DOHH2 (cell line): ENCODE results near the gene OBP2B.

Experiments
- H3F3A ChIP-seq: fragments of 200-600 bp; sonication (generic), shearing (Covaris generic); 2 replicates; pipeline ENCODE4 v1.6.0; 2016; ENCODE audit warnings: antibody characterized with exemption, mild to moderate bottlenecking; ENCODE audit not compliant: control insufficient read depth, insufficient read depth
- H3K27ac ChIP-seq: fragments of 200-600 bp; sonication (generic); 2 replicates; pipeline ENCODE4 v1.5.1; 2014; ENCODE audit warnings: low read depth, mild to moderate bottlenecking, low read length, moderate library complexity
- H3K27me3 ChIP-seq: fragments of 200-600 bp; sonication (generic); 2 replicates; pipeline ENCODE4 v1.6.1; 2014; ENCODE audit warnings: mild to moderate bottlenecking, low read length, mixed read lengths; ENCODE audit not compliant: control insufficient read depth
- H3K36me3 ChIP-seq: fragments of 200-600 bp; sonication (generic); 2 replicates; pipeline ENCODE4 v1.6.1; 2014; ENCODE audit warnings: mild to moderate bottlenecking, low read length, moderate library complexity, mixed read lengths; ENCODE audit not compliant: control insufficient read depth
- H3K4me1 ChIP-seq: fragments of 200-600 bp; sonication (generic); 2 replicates; pipeline ENCODE4 v1.6.1; 2014; ENCODE audit warnings: mild to moderate bottlenecking, low read length, mixed read lengths; ENCODE audit not compliant: control insufficient read depth
- H3K4me2 ChIP-seq: fragments of 200-600 bp; sonication (generic); 2 replicates; pipeline ENCODE4 v1.6.0; 2014; ENCODE audit warnings: mild to moderate bottlenecking, low read length, moderate library complexity
- H3K4me3 ChIP-seq: fragments of 200-600 bp; sonication (generic); 2 replicates; pipeline ENCODE4 v1.5.1; 2014; ENCODE audit warnings: mild to moderate bottlenecking, low read length, mixed read lengths
- H3K79me2 ChIP-seq: fragments of 200-600 bp; sonication (generic); 2 replicates; pipeline ENCODE4 v1.6.1; 2014; ENCODE audit warnings: mild to moderate bottlenecking, low read length, mixed read lengths; ENCODE audit not compliant: control insufficient read depth
- H3K9me2 ChIP-seq: fragments of 200-600 bp; sonication (generic); replicated peaks from 2 replicates; pipeline ENCODE4 v1.6.1; 2014; ENCODE audit warnings: mild to moderate bottlenecking, low read length, mixed read lengths; ENCODE audit not compliant: control insufficient read depth
- H3K9me3 ChIP-seq: fragments of 200-600 bp; sonication (generic); 2 replicates; pipeline ENCODE4 v1.6.1; 2014; ENCODE audit warnings: antibody characterized with exemption, low read length, mixed read lengths; ENCODE audit not compliant: control insufficient read depth, insufficient read depth
- H4K20me1 ChIP-seq: fragments of 200-600 bp; sonication (generic); 2 replicates; pipeline ENCODE4 v1.6.0; 2014; ENCODE audit warnings: low read depth, mild to moderate bottlenecking, antibody characterized with exemption, low read length, moderate library complexity; ENCODE audit not compliant: control insufficient read depth, insufficient read depth
- CTCF ChIP-seq: fragments of 200-600 bp; sonication (generic); IDR thresholded peaks from one replicate; pipeline ENCODE4 v1.5.1; 2014; ENCODE audit warnings: antibody characterized with exemption, mild to moderate bottlenecking, low read depth, low read length; ENCODE audit not compliant: poor library complexity, severe bottlenecking
- EZH2phosphoT487 ChIP-seq: fragments of 200-600 bp; sonication (generic); IDR thresholded peaks from 2 replicates; pipeline ENCODE4 v1.6.1; 2017; ENCODE audit warnings: borderline replicate concordance, mild to moderate bottlenecking, antibody characterized with exemption, low read length, moderate library complexity, mixed read lengths

OBP2B gene

GRCh38 chr9:133194597-133194996, 14.5 kb downstream of the OBP2B start:
- TF ChIP-seq CTCF (no peak), EZH2phosphoT487 (no peak)
- no peaks in the 10 kb centered on the region for H4K20me1 ChIP-seq
- H3K9me3 ChIP-seq = no peaks in the 10 kb centered on the region
- no peaks in the 10 kb centered on the region for H3K79me2 ChIP-seq
- no peaks in the 10 kb centered on the region for H3K9me2 ChIP-seq
- no peaks in the 10 kb centered on the region for H3F3A ChIP-seq
- H3K4me1 ChIP-seq = no peaks in the 10 kb centered on the region
- H3K27ac ChIP-seq = no peak overlapping the region
- no peaks in the 10 kb centered on the region for H3K27me3 ChIP-seq
- H3K4me3 ChIP-seq = no peak overlapping the region
- H3K36me3 ChIP-seq = no peaks in the 10 kb centered on the region
- H3K4me2 ChIP-seq = no peak overlapping the region

DNA sequence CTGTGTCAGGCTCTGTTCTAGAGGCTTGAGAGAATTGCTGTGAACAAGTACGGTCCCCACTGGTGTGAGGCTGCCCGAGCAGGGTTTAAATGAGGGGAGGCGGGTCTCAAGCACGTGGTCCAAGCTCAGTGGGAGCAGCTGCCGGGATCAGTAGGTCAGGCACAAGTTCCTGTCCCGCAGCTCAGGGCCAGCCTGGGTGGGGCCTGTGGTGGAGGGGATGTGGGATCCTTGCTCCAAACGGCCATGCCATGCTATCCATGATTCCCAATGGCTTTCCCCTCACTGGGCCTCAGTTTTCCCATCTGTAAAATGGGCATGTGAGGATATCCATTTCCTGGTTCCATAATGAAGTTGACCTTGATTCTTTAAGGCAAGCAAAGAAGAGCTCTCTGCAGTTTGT, 17.1 kb downstream of the OBP2B start:
- H3K9me2 ChIP-seq = no peaks in the 10 kb centered on the region
- H3K4me1 ChIP-seq = no peaks in the 10 kb centered on the region
- H3F3A ChIP-seq = no peaks in the 10 kb centered on the region
- TF ChIP-seq EZH2phosphoT487 = no peak
- TF ChIP-seq CTCF = no peak
- no peak overlapping the region for H3K4me2 ChIP-seq
- no peaks in the 10 kb centered on the region for H3K79me2 ChIP-seq
- H3K4me3 ChIP-seq = no peak overlapping the region
- no peaks in the 10 kb centered on the region for H4K20me1 ChIP-seq
- H3K27me3 ChIP-seq = no peaks in the 10 kb centered on the region; the same call in 1 of the 2 replicates
- no peak overlapping the region for H3K27ac ChIP-seq
- H3K9me3 ChIP-seq = no peaks in the 10 kb centered on the region
- H3K36me3 ChIP-seq = no peaks in the 10 kb centered on the region

GRCh38 chr9:133189826-133190225, 19.2 kb downstream of the OBP2B start:
- no peaks in the 10 kb centered on the region for H3K36me3 ChIP-seq
- no peak for TF ChIP-seq EZH2phosphoT487
- no peak for TF ChIP-seq CTCF
- H3K79me2 ChIP-seq = no peaks in the 10 kb centered on the region
- H3F3A ChIP-seq = no peaks in the 10 kb centered on the region
- H3K9me2 ChIP-seq = no peaks in the 10 kb centered on the region
- no peak overlapping the region for H3K27ac ChIP-seq
- no peak overlapping the region for H3K4me3 ChIP-seq
- H3K27me3 ChIP-seq = peaks cover 3% of the 10 kb centered on the region
- no peaks in the 10 kb centered on the region for H4K20me1 ChIP-seq
- no peaks in the 10 kb centered on the region for H3K4me1 ChIP-seq
- H3K9me3 ChIP-seq = no peaks in the 10 kb centered on the region
- no peak overlapping the region for H3K4me2 ChIP-seq

DNA sequence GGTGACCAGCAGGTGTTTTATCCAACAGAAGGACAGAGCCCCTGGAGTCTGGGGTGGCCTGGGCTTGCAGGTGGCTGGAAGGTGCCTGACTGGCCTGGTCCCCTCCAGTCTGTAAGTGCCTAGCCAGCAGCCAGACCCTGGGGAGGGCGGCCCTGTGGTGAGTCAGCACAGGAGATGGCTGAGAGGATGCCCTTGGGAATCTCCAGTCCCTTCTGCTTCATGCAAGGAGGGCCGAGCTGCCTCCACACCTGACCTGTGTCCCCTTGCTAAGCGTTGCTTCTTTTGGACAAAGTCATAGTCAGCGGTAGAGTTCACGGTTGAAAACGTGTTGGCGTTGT, 20.2 kb downstream of the OBP2B start:
- Histone ChIP-seq H3K4me3 (no peak overlapping the region), H3F3A (no peaks in the 10 kb centered on the region), H3K27ac (no peak overlapping the region), H3K36me3 (no peaks in the 10 kb centered on the region), H3K4me1 (no peaks in the 10 kb centered on the region), H4K20me1 (no peaks in the 10 kb centered on the region), H3K4me2 (no peak overlapping the region), H3K9me2 (no peaks in the 10 kb centered on the region), H3K79me2 (no peaks in the 10 kb centered on the region), H3K9me3 (no peaks in the 10 kb centered on the region), H3K27me3 (peaks cover 6% of the 10 kb centered on the region)
- TF ChIP-seq EZH2phosphoT487 (no peak), CTCF (no peak)
